GM12865 (cell line): ENCODE results near the gene PTPRN2.

Experiments
- DNase-seq: peaks from one replicate; pipeline ENCODE4 v3.0.0; 2010; ENCODE audit warnings: low read depth
- H3K4me3 ChIP-seq: 2 replicates; pipeline ENCODE4 v1.5.1; 2011; ENCODE audit warnings: mild to moderate bottlenecking, low read depth, low read length, control low read depth
- CTCF ChIP-seq: IDR thresholded peaks from 2 replicates; pipeline ENCODE4 v1.5.1; 2011; ENCODE audit warnings: low read length, control low read depth, low read depth, inconsistent platforms; ENCODE audit not compliant: insufficient read depth; ENCODE audit errors: missing control alignments

The PTPRN2 gene

GRCh38 chr7:157656195-157656769, 931.3 kb downstream of the PTPRN2 start:
- no peak for TF ChIP-seq CTCF
- no peak for DNase-seq
- H3K4me3 ChIP-seq = no peak overlapping the region

- DNase-seq = no peak
- no peak overlapping the region for H3K4me3 ChIP-seq
- no peak for TF ChIP-seq CTCF
Measured at GRCh38 chr7:157654350-157654749, 933.3 kb downstream of the PTPRN2 start.

GRCh38 chr7:157653827-157654207, 933.8 kb downstream of the PTPRN2 start:
- no peak for DNase-seq
- no peak for TF ChIP-seq CTCF

GRCh38 chr7:157652954-157653826, 934.4 kb downstream of the PTPRN2 start:
- H3K4me3 ChIP-seq = no peak overlapping the region
- TF ChIP-seq CTCF = no peak
- no peak for DNase-seq

More at GRCh38 chr7:157653827-157654207, 933.8 kb downstream of the PTPRN2 start:
- H3K4me3 ChIP-seq = no peak overlapping the region

- no peak for DNase-seq
- no peak for TF ChIP-seq CTCF
- no peak overlapping the region for H3K4me3 ChIP-seq
Measured at GRCh38 chr7:157652161-157652953, 935.3 kb downstream of the PTPRN2 start.

- no peak for DNase-seq
- H3K4me3 ChIP-seq = no peak overlapping the region
- no peak for TF ChIP-seq CTCF
Measured at GRCh38 chr7:157651366-157652160, 936.1 kb downstream of the PTPRN2 start.
